DOHH2 (cell line): Measurements from ENCODE around the gene CST5.

Experiments used
- H3F3A ChIP-seq: fragments of 200-600 bp; sonication (generic), shearing (Covaris generic); 2 replicates; pipeline ENCODE4 v1.6.0; 2016; ENCODE audit warnings: antibody characterized with exemption, mild to moderate bottlenecking; ENCODE audit not compliant: control insufficient read depth, insufficient read depth
- H3K27ac ChIP-seq: fragments of 200-600 bp; sonication (generic); 2 replicates; pipeline ENCODE4 v1.5.1; 2014; ENCODE audit warnings: low read depth, mild to moderate bottlenecking, low read length, moderate library complexity
- H3K27me3 ChIP-seq: fragments of 200-600 bp; sonication (generic); 2 replicates; pipeline ENCODE4 v1.6.1; 2014; ENCODE audit warnings: mild to moderate bottlenecking, low read length, mixed read lengths; ENCODE audit not compliant: control insufficient read depth
- H3K36me3 ChIP-seq: fragments of 200-600 bp; sonication (generic); 2 replicates; pipeline ENCODE4 v1.6.1; 2014; ENCODE audit warnings: mild to moderate bottlenecking, low read length, moderate library complexity, mixed read lengths; ENCODE audit not compliant: control insufficient read depth
- H3K4me1 ChIP-seq: fragments of 200-600 bp; sonication (generic); 2 replicates; pipeline ENCODE4 v1.6.1; 2014; ENCODE audit warnings: mild to moderate bottlenecking, low read length, mixed read lengths; ENCODE audit not compliant: control insufficient read depth
- H3K4me2 ChIP-seq: fragments of 200-600 bp; sonication (generic); 2 replicates; pipeline ENCODE4 v1.6.0; 2014; ENCODE audit warnings: mild to moderate bottlenecking, low read length, moderate library complexity
- H3K4me3 ChIP-seq: fragments of 200-600 bp; sonication (generic); 2 replicates; pipeline ENCODE4 v1.5.1; 2014; ENCODE audit warnings: mild to moderate bottlenecking, low read length, mixed read lengths
- H3K79me2 ChIP-seq: fragments of 200-600 bp; sonication (generic); 2 replicates; pipeline ENCODE4 v1.6.1; 2014; ENCODE audit warnings: mild to moderate bottlenecking, low read length, mixed read lengths; ENCODE audit not compliant: control insufficient read depth
- H3K9me2 ChIP-seq: fragments of 200-600 bp; sonication (generic); replicated peaks from 2 replicates; pipeline ENCODE4 v1.6.1; 2014; ENCODE audit warnings: mild to moderate bottlenecking, low read length, mixed read lengths; ENCODE audit not compliant: control insufficient read depth
- H3K9me3 ChIP-seq: fragments of 200-600 bp; sonication (generic); 2 replicates; pipeline ENCODE4 v1.6.1; 2014; ENCODE audit warnings: antibody characterized with exemption, low read length, mixed read lengths; ENCODE audit not compliant: control insufficient read depth, insufficient read depth
- H4K20me1 ChIP-seq: fragments of 200-600 bp; sonication (generic); 2 replicates; pipeline ENCODE4 v1.6.0; 2014; ENCODE audit warnings: low read depth, mild to moderate bottlenecking, antibody characterized with exemption, low read length, moderate library complexity; ENCODE audit not compliant: control insufficient read depth, insufficient read depth
- EZH2phosphoT487 ChIP-seq: fragments of 200-600 bp; sonication (generic); IDR thresholded peaks from 2 replicates; pipeline ENCODE4 v1.6.1; 2017; ENCODE audit warnings: borderline replicate concordance, mild to moderate bottlenecking, antibody characterized with exemption, low read length, moderate library complexity, mixed read lengths
- TF ChIP-seq, protein P1 (sequence below): fragments of 200-600 bp; sonication (generic); IDR thresholded peaks from one replicate; pipeline ENCODE4 v1.5.1; 2014; ENCODE audit warnings: antibody characterized with exemption, mild to moderate bottlenecking, low read depth, low read length; ENCODE audit not compliant: poor library complexity, severe bottlenecking

CST5 gene

DNA sequence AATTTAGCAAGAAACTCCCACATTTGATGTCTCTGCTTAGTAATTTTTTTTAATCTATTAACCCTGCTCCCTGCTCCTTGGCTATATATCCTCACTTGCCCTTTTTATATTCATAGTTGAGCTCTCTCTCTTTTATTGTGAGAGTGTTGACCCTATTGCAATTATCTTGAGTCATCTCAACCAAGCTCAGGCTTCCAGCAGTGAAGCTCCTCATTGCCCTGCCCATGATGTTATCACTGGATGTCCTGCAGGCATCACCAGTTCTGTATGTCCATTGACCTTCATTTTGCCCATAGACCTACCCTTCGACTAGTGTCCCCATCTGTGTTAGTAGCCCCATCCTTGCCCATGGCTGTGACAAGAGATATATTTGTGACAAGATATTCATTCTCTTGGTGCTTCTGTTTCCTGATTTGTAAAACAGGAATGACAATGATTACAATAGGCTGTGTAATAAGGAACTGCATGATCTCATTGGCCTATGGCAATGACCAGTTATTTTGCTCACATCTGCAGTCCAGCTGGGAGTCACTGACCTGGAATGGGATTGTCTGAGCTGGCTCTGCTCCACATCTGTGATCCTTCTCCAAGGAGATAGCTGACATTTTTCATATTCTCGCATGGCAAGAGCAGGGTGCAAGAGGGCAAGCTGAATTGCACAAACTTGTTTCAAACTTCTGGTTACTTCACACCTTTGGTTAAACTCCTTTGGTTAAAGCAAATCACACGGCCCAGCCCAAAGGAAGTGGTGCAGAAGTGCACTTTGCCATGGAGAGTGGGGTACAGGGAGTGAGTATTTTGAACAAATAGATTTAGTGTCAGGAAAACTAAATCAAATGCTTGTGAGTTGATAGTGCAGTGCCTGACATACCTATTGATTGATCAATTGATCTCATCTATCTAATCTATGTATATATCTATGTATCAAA is 47.7 kb upstream of the CST5 start:
- TF ChIP-seq, protein P1, sequence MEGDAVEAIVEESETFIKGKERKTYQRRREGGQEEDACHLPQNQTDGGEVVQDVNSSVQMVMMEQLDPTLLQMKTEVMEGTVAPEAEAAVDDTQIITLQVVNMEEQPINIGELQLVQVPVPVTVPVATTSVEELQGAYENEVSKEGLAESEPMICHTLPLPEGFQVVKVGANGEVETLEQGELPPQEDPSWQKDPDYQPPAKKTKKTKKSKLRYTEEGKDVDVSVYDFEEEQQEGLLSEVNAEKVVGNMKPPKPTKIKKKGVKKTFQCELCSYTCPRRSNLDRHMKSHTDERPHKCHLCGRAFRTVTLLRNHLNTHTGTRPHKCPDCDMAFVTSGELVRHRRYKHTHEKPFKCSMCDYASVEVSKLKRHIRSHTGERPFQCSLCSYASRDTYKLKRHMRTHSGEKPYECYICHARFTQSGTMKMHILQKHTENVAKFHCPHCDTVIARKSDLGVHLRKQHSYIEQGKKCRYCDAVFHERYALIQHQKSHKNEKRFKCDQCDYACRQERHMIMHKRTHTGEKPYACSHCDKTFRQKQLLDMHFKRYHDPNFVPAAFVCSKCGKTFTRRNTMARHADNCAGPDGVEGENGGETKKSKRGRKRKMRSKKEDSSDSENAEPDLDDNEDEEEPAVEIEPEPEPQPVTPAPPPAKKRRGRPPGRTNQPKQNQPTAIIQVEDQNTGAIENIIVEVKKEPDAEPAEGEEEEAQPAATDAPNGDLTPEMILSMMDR: no peak
- no peak for TF ChIP-seq EZH2phosphoT487
- no peaks in the 10 kb centered on the region for H3K79me2 ChIP-seq
- H3K9me3 ChIP-seq: no peaks in the 10 kb centered on the region
- no peaks in the 10 kb centered on the region for H3F3A ChIP-seq
- no peaks in the 10 kb centered on the region for H3K36me3 ChIP-seq
- no peaks in the 10 kb centered on the region for H3K9me2 ChIP-seq
- no peaks in the 10 kb centered on the region for H3K4me1 ChIP-seq
- H4K20me1 ChIP-seq: no peaks in the 10 kb centered on the region
- no peak overlapping the region for H3K27ac ChIP-seq
- H3K27me3 ChIP-seq: no peaks in the 10 kb centered on the region
- H3K4me2 ChIP-seq: no peak overlapping the region
- H3K4me3 ChIP-seq: no peak overlapping the region

DNA sequence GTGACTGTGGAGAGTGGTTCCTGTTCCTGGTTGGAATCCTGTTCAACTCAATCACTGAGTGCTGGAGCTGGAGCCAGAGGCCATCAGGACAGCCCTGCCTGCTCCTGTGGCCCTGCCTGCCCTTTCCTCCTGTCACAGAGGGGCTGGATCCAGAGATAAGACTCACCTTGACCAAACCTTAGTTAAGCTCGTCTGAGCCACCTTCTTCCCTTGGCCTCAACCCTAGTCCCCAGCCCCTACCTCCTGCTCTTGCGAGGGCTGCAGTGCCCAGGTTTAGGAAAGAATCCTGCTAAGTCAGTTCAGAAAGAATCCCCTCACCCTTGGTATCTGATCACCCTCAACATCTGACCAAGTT is 47.0 kb upstream of the CST5 start:
- no peaks in the 10 kb centered on the region for H3K36me3 ChIP-seq
- no peaks in the 10 kb centered on the region for H3K4me1 ChIP-seq
- no peaks in the 10 kb centered on the region for H3K27me3 ChIP-seq
- no peaks in the 10 kb centered on the region for H3K79me2 ChIP-seq
- no peaks in the 10 kb centered on the region for H3K9me3 ChIP-seq
- H3K9me2 ChIP-seq: no peaks in the 10 kb centered on the region
- no peak overlapping the region for H3K27ac ChIP-seq
- no peaks in the 10 kb centered on the region for H4K20me1 ChIP-seq
- H3K4me3 ChIP-seq: no peak overlapping the region
- TF ChIP-seq EZH2phosphoT487: no peak
- TF ChIP-seq, protein P1: no peak
- H3F3A ChIP-seq: no peaks in the 10 kb centered on the region
- no peak overlapping the region for H3K4me2 ChIP-seq

DNA sequence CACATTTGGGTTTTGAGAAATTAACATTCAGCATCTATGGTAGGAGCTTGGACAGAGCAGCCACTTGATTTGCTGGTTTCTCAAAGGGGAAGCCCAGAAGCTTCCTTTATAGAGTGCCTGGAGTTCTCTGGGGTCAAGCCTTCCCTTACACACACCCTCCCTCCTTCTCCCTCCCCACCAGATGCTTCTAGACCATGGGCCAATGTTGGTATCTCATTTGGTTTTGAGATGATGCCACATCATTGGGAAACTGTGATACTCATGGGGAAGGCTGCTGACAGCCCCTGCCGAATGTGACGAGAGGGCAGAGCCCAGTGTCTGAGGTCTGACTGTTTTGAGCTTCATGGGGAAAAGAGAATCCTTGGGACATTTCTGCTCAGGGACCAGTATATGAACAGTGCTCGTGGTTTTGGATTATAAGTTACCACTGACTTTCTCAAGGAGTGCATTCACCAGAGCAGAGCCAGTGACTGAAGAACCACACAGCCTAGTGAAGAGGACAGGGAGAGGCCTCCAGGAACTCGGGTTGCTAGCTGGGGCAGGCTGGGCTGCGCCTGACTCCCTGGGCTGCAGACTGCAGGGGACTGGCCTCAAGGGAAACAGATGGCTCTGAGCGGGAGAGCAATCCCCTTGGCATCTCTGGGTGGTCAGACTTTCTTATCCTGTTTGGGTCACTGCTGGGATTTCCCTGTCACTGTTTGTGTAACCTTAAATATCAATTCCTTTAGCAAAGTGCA is 46.4 kb upstream of the CST5 start:
- no peak overlapping the region for H3K4me2 ChIP-seq
- H3F3A ChIP-seq: no peaks in the 10 kb centered on the region
- H3K4me1 ChIP-seq: no peaks in the 10 kb centered on the region
- no peak for TF ChIP-seq EZH2phosphoT487
- TF ChIP-seq, protein P1: no peak
- H3K36me3 ChIP-seq: no peaks in the 10 kb centered on the region
- H3K4me3 ChIP-seq: no peak overlapping the region
- H3K27ac ChIP-seq: no peak overlapping the region
- no peaks in the 10 kb centered on the region for H3K9me3 ChIP-seq
- no peaks in the 10 kb centered on the region for H3K27me3 ChIP-seq
- no peaks in the 10 kb centered on the region for H4K20me1 ChIP-seq
- no peaks in the 10 kb centered on the region for H3K9me2 ChIP-seq
- no peaks in the 10 kb centered on the region for H3K79me2 ChIP-seq
